Activated CD4-positive, alpha-beta T cell treated with anti-CD3 and anti-CD28 coated beads, Interleukin-2, amount 10 ng/mL, durations not matched to agents 24 days and 14 days (primary cell): ENCODE measurements around the gene MRC2. TPM values are rescaled to one million over a fixed set of nuclear protein-coding genes. Genes with fewer than 3 reads are reported as not detected.
"Not testable (repeated sequence)": the region's sequence is repeated elsewhere in the genome, so short reads cannot be mapped to it uniquely, and the experiment has no call there.

Experiments
- DNase-seq: peaks from one replicate; pipeline ENCODE4 v3.0.0; 2022
- H3K27ac Mint-ChIP-seq: one replicate; pipeline ENCODE4 v1.8.0; 2022; ENCODE audit warnings: mild to moderate bottlenecking, mixed read lengths
- H3K27me3 Mint-ChIP-seq: one replicate; pipeline ENCODE4 v1.8.0; 2022; ENCODE audit warnings: mixed read lengths
- H3K36me3 Mint-ChIP-seq: one replicate; pipeline ENCODE4 v1.8.0; 2022; ENCODE audit warnings: low read depth, mild to moderate bottlenecking, mixed read lengths
- H3K4me1 Mint-ChIP-seq: one replicate; pipeline ENCODE4 v1.8.0; 2021; ENCODE audit warnings: mixed read lengths
- H3K4me3 Mint-ChIP-seq: one replicate; pipeline ENCODE4 v1.8.0; 2022; ENCODE audit warnings: mild to moderate bottlenecking, moderate library complexity, mixed read lengths
- H3K9me3 Mint-ChIP-seq: one replicate; pipeline ENCODE4 v1.8.0; 2021; ENCODE audit warnings: mixed read lengths
- intact Hi-C: fragments of 100-400 bp; cut with micrococcal nuclease; formaldehyde crosslinking; loops from one replicate; pipeline ENCODE4 v1.15.1; 2023
- total RNA-seq: library from RNA; stranded (reverse); gene quantifications from 2 replicates; pipeline ENCODE4 v1.2.3, GENCODE V29; 2022

MRC2 gene
- total RNA-seq, 1 donor from 2014 or later: 2.4 TPM

DNA sequence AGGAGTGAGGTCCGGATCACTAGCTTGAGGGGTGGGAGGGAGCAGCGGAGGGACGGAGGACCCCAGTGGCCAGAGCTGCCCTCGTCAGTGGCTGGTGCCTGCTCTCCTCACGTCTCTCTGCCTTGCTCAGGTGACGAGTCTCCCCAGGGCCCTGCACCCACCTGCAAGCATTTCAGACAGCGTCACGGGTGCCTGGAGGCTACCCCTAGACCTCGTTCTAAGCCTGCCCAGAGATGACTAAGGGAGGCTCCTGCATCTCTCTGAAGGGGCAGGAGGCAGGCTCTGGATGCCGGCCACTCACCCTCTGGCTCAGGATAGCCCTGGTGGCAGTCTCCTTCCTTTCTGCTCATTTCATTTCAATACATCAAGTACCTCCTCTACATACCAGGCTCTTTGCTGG is 68.8 kb downstream of the MRC2 start:
- no peak for DNase-seq
- Mint-ChIP-seq H3K27me3 (peaks cover 7% of the 10 kb centered on the region), H3K9me3 (no peaks in the 10 kb centered on the region), H3K36me3 (no peaks in the 10 kb centered on the region), H3K27ac (no peak overlapping the region), H3K4me1 (no peaks in the 10 kb centered on the region), H3K4me3 (no peak overlapping the region)
- intact Hi-C loops: no loop called here

DNA sequence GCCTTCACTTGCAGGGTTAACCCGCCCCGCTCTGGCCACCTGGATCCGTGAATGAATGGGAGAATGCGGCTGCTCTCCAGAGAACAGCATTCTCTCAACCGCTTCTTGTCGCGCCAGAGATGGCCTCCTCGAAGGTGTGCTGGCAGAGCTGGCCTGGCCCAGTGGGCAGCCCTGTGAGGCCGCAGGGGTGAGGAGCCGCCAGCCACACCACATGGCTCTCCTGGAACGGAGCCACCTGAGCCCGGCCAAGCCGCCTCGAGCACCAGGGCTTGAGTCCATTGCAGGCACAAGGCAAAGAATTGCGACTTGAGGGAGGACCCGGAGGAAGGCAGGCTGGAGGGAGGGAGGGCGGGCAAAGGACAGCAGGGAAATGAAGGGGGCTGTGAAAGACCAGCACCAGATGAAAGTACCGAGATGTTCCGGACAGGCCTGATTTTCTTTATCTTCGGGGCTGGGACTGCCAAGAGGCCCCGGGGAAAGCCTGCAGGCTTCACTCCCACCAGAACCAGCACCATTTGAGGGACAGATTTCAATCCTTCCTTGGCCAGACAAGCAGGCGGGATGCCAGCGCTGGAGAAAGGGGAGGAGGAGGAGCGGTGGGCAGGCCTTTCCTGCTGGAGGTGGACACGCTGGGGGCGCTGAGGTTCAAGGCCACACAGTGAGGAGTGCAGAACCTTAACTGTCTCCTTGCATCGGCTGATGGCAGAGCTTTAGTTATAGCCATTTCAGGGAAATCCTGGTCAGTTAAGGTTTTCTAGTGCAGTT is 69.4 kb downstream of the MRC2 start:
- DNase-seq: no peak
- H3K27ac Mint-ChIP-seq: no peak overlapping the region
- no peaks in the 10 kb centered on the region for H3K36me3 Mint-ChIP-seq
- no peaks in the 10 kb centered on the region for H3K4me1 Mint-ChIP-seq
- H3K4me3 Mint-ChIP-seq: no peak overlapping the region
- H3K9me3 Mint-ChIP-seq: no peaks in the 10 kb centered on the region
- intact Hi-C loops: no loop called here
- peaks cover 8% of the 10 kb centered on the region for H3K27me3 Mint-ChIP-seq

DNA sequence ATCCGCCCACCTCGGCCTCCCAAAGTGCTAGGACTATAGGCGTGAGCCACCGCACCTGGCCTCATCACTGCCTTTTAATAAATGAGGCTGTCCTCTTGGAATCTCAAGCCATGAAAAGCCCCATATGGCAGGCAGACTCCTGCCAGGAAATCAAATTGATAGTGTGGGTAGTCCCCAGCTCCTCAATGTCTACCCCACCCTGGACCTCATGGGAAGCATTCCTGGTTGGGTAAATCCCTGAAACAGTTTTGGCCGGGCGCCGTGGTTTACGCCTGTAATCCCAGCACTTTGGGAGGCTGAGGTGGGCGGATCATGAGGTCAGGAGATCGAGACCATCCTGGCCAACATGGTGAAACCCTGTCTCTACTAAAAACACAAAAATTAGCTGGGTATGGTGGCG is 71.0 kb downstream of the MRC2 start:
- DNase-seq, H3K4me3 Mint-ChIP-seq, H3K27ac Mint-ChIP-seq, H3K9me3 Mint-ChIP-seq, intact Hi-C loops, H3K4me1 Mint-ChIP-seq, H3K36me3 Mint-ChIP-seq: not testable (repeated sequence)
- H3K27me3 Mint-ChIP-seq: peaks cover 12% of the 10 kb centered on the region

DNA sequence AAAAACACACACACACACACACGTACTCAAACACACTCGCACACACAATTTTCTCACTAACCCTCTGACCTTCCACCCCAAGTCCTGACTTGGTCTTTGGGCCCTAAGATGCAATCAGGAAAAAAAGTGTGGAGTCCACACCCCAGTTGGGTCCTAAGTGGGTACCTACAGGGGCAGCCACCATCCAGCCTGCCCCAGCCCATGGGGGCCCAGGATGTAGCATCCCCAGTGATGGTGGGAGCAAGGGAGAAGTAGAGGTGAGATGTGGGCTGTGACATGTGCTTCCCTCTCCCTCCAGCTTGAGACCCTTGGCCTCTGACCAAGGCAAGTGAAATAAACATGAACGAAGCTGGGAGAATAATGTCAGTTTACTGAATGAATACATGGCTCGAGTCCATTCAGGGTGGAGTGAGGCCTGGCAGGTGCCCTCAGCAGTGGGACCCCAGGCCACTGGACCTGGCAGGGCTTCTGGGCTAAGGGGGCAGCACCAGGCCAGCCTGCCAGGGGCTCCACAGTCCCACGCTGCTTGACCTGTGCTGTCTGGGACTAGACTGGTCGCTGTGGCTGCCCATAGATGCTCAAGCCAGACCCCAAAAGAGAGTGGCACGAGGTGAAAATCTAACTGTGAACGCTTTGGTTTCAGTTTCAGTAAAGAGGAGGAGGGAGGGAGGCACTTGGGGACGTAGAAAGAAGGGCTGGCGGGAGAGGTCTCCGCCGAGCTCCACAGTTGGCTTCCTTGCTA is 73.7 kb downstream of the MRC2 start:
- intact Hi-C loops: loop anchor here (5.0 kb wide), 1 partner anchor 706 kb away; no protein-coding TSS in a partner anchor
- H3K9me3 Mint-ChIP-seq: no peaks in the 10 kb centered on the region
- H3K36me3 Mint-ChIP-seq: no peaks in the 10 kb centered on the region
- H3K27me3 Mint-ChIP-seq: peaks cover 29% of the 10 kb centered on the region
- no peak overlapping the region for H3K4me3 Mint-ChIP-seq
- DNase-seq: no peak
- H3K27ac Mint-ChIP-seq: no peak overlapping the region
- peaks cover 4% of the 10 kb centered on the region for H3K4me1 Mint-ChIP-seq

DNA sequence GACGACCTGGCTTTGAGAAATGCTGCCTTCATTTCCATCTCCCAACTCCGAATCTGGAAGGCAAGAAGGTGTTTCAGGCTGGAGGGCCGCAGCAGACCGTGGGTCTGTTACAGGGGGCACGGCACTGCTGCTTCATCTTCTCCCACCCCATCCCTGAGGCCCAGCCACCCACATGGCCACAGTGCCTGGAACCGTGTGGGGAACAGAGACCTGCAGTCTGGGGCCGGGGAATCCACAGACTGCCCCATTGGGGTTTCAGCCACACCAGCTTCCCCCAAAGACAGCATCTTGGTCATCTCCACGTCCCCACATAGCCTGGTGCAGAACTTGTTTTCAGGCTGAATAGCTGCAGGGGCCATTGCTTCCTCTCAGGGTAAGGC is 74.2 kb downstream of the MRC2 start:
- Mint-ChIP-seq H3K27ac (no peak overlapping the region), H3K36me3 (no peaks in the 10 kb centered on the region), H3K27me3 (peaks cover 34% of the 10 kb centered on the region), H3K9me3 (no peaks in the 10 kb centered on the region), H3K4me1 (peaks cover 4% of the 10 kb centered on the region), H3K4me3 (no peak overlapping the region)
- no peak for DNase-seq
- intact Hi-C loops: loop anchor here (5.0 kb wide), 1 partner anchor 706 kb away; no protein-coding TSS in a partner anchor

DNA sequence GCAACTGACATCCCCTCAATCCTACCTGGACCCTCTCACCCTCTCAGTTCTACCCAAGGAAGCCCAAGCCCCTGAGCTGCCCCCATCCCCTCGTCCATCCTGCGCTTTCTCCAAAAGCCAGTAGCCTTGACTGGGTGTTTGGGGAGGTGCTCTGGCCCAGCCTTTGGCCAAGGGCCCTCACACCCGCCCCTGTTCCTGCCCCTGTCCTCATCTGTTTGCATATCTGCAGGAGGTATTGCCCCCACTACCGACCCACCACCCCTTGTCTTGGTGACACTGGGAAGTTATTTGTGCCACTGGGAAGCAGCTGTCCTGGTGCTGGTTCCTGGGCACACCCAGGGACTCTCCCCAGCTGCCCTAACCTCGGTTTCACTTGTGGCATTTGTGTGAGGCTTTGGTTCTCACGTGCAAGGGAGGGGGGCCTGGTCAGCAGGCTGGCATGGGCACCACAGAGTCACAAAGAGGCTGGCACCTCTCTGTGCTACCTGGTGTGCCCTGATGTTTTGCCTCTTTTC is 75.3 kb downstream of the MRC2 start:
- H3K27ac Mint-ChIP-seq: no peak overlapping the region
- no peaks in the 10 kb centered on the region for H3K36me3 Mint-ChIP-seq
- H3K4me1 Mint-ChIP-seq: peaks cover 4% of the 10 kb centered on the region
- H3K4me3 Mint-ChIP-seq: no peak overlapping the region
- DNase-seq: no peak
- peaks cover 43% of the 10 kb centered on the region for H3K27me3 Mint-ChIP-seq
- intact Hi-C loops: loop anchor here (1.0 to 5.0 kb wide), 2 partner anchors 265 to 704 kb away; no protein-coding TSS in a partner anchor
- no peaks in the 10 kb centered on the region for H3K9me3 Mint-ChIP-seq

DNA sequence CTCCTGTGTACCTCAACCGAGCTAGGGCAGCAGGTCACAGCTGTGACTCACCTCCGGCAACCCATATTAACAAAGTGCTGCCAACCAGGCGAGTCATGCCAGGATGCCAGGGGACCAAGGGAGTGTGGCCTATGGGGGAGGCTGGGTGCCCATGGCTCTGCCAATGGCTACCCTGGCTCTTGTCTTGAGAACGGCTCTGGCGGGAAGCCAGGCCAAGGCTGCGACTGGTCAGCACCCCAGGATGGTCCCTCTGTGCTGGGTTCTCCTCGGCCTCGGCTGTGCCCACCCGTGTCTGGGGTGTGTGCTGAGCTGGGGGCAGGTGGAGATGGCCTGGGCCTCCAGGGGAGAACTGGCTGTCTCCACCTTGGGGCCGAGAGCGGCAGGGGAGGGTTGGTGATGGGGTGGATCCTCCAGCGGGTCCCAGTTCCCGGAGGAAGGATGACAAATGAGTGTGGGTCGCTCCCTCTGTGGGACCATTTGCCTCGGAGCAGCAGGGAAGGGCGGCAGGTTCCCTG is 75.8 kb downstream of the MRC2 start:
- Mint-ChIP-seq H3K9me3 (no peaks in the 10 kb centered on the region), H3K27me3 (peaks cover 43% of the 10 kb centered on the region), H3K4me1 (peaks cover 4% of the 10 kb centered on the region), H3K36me3 (no peaks in the 10 kb centered on the region), H3K4me3 (peak overlapping the region; percentile 51), H3K27ac (no peak overlapping the region)
- no peak for DNase-seq
- intact Hi-C loops: loop anchor here (1.0 to 5.0 kb wide), 2 partner anchors 265 to 704 kb away; no protein-coding TSS in a partner anchor

DNA sequence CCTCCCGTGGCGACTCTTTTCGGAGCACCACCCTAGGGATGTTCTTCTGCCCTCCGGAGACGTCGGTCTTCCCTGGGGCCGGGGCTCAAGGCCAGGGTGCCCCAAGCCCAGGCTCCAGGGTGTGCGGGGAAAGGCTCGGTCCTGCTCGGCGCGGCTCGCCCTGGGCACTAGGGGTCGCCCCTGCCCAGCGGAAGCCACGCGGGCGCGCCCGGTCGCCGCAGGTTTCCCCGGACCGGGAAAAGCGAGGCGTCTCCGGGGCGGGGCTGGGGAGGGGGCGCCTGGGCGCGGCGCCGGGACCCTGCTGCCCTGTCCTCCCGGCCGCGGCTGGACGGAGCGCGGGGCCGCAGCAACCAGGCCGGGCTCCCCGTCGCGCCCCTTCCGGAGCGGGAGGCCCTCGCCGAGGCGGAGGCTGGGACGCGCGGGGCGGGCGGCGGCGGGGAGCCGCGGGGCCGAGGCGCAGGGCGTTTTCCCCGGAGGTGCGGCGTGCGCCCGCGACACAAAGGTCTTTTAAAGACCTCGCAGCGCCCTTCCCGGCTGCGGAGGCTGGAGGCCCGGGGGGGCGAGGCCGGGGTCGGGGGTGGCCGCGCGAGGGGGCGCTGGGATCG is 76.4 kb downstream of the MRC2 start:
- Mint-ChIP-seq H3K9me3 (no peaks in the 10 kb centered on the region), H3K4me1 (peaks cover 4% of the 10 kb centered on the region), H3K36me3 (no peaks in the 10 kb centered on the region), H3K4me3 (peak overlapping the region; percentile 51), H3K27ac (no peak overlapping the region), H3K27me3 (peaks cover 43% of the 10 kb centered on the region)
- peak; percentile 91 for DNase-seq
- intact Hi-C loops: loop anchor here (1.0 to 5.0 kb wide), 2 partner anchors 264 to 703 kb away; no protein-coding TSS in a partner anchor

DNA sequence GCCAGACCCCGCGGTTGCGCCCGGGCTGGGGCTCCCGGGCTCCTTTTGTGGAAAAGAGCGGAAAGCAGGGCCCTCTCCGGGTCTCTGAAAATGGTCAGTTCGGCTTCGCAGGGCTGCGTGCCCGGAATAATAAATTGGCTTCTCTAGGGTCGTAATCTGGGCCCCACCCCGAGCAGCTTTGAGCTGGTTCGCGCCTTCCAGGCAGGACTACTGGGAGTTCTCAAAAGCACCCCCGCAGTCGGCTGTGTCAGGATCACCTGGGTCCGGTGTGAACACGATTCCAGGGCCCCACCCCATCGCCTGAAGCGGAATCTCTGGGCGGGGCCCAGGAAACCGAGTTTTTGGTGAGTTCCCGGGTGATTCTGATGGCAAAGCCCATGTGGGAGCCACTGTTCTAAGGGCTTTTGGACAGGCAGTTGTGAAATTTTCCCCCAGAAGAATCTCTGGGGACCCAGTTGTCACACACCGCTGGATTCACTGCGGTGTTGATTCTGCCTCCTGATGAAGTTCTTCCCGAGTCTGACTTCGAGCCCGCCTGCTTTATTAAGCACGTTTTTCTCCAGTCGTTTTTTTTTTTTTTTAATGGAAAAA is 77.0 kb downstream of the MRC2 start:
- Mint-ChIP-seq H3K4me1 (peaks cover 4% of the 10 kb centered on the region), H3K36me3 (no peaks in the 10 kb centered on the region), H3K27me3 (peaks cover 44% of the 10 kb centered on the region), H3K4me3 (peak overlapping the region; percentile 67), H3K27ac (no peak overlapping the region), H3K9me3 (no peaks in the 10 kb centered on the region)
- no peak for DNase-seq
- intact Hi-C loops: loop anchor here (5.0 kb wide), 1 partner anchor 703 kb away; no protein-coding TSS in a partner anchor

DNA sequence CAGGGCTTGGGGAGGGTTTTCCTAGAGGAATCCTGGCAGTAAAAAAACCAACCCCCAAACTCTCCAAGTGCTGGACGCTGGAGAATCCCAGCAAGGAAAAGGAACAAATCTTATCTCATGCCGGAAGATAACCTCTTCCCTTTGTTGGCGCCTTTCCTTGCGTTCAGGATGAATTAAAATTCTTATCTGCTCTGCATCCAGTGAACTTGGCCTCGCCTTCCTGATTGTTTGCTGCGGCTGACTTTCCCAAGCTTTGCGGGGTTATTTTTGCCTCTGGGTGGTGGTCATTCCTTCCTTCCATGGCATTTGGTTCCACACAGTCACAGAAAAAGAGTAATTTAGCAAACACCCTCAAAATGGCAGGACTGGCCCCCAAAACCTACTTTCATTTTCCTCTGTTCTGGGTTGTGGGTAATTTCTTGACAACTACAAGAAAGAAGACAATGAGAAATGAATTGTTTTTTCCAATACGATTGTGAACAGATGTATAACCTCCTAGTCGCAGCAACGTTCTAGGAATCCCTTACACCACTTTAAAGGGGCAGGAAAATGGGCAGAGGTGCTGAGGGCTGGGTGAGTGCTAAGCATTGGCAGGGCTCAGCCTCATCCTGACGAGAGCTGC is 77.8 kb downstream of the MRC2 start:
- no peak for DNase-seq
- H3K27ac Mint-ChIP-seq: no peak overlapping the region
- H3K4me3 Mint-ChIP-seq: peak overlapping the region; percentile 67
- H3K9me3 Mint-ChIP-seq: no peaks in the 10 kb centered on the region
- no peaks in the 10 kb centered on the region for H3K36me3 Mint-ChIP-seq
- peaks cover 49% of the 10 kb centered on the region for H3K27me3 Mint-ChIP-seq
- intact Hi-C loops: no loop called here
- H3K4me1 Mint-ChIP-seq: peaks cover 4% of the 10 kb centered on the region

DNA sequence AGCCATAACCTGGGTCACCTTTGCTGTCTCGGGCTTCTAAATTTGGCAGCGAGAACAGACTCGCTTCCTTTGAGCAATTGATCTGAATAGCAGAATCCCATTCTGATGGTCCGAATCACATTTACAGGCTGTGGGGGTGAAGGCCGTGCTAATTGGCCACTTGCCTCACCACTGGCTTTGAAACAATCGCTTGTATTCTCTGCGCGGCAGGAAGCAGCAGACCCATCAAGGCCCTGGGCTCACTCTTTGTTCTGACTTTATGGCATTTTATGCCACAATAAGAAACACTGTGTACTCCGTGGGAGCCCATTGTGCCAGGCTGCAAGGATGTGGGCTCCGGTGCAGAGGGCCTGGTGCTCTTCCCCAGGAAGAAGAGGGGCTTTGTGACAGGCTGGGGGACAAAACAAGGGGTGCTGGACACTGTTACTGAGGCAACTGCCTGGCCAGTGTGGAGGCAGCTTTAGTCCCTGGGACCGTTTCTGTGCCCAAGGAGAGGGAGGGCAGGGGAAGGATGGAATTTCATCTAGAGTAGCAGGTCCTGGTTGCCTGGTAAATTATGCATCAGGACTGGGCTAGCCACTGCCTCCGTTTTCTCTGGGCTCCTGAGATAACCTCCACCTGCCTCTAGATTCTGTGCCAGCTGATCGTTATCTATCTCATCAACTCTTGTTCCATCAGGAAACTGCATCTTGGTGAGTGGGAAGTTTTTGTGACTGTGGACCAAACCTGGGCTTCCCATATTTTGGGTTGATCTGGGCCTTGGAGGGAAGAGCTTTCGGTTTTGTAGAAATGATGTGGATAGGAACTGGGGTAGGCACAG is 78.5 kb downstream of the MRC2 start:
- no peak for DNase-seq
- no peaks in the 10 kb centered on the region for H3K36me3 Mint-ChIP-seq
- no peak overlapping the region for H3K27ac Mint-ChIP-seq
- intact Hi-C loops: no loop called here
- no peaks in the 10 kb centered on the region for H3K9me3 Mint-ChIP-seq
- peaks cover 48% of the 10 kb centered on the region for H3K27me3 Mint-ChIP-seq
- peaks cover 4% of the 10 kb centered on the region for H3K4me1 Mint-ChIP-seq
- no peak overlapping the region for H3K4me3 Mint-ChIP-seq

DNA sequence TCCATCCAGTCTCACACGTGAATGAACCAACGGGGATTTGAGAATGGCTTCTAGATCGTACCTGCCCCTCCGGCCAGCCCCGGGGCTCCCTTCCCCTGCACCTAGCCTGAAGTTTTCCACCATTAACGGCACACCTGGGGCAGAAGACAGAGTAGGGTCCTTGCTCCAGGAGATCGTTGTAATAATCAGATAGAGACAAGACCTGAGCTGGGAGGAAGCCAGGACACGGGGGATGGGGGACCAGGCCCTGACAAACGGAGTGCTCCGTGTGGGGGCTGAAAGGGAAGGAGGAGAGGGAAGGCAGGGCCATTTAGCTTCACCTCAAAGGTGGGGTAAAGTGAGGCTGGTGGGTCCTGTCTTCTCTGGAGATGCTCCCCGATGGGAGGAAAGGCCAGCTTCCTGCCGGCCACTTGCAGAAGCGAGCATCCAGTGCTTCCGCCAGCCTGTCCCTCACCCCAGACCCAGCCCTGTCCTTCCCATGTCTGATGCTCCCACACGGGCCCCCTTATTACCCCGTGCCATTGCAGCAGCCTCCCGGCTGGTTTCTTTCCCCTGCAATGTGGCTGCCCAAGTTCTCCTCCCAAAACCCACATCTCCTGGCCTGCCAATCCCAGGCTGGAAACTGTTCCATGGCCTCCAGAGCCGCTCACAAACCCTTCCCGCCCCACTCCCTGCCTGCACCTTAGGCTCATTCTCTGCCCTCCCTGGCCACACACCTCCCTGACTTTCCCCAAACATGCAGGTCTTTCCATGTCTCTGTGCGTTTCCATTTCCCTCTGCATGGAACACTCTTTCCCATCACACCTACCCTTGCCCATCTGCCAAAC is 79.3 kb downstream of the MRC2 start:
- DNase-seq: no peak
- intact Hi-C loops: no loop called here
- no peaks in the 10 kb centered on the region for H3K36me3 Mint-ChIP-seq
- H3K4me1 Mint-ChIP-seq: peaks cover 4% of the 10 kb centered on the region
- H3K27me3 Mint-ChIP-seq: peaks cover 53% of the 10 kb centered on the region
- no peak overlapping the region for H3K27ac Mint-ChIP-seq
- H3K9me3 Mint-ChIP-seq: no peaks in the 10 kb centered on the region
- no peak overlapping the region for H3K4me3 Mint-ChIP-seq
